ENCODE data around the gene SORL1. TPM values are rescaled to one million over a fixed set of nuclear protein-coding genes. Genes with fewer than 3 reads are reported as not detected.

SORL1 gene
- total RNA-seq, 4 donors from 2014 or later: 3.0 to 12.3 (median 8.1) TPM

DNA sequence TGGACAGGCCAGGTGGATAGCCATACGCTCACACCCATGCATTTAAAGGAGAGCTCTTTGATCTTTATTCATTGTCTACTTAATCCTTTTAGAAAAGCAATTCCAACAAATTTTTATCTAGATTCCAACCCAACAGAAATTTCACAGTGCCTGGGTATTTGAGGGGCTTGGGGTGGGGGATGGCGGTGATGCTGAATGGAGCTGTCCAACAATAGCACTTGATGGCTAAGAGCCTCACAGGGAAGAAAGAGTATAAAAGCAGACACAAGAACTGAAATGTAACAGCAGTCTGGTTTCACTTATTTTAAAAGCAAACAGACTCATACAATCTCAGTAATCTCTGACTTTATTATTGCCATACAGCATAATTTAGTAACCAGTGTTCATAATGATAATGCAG lies 102.4 kb downstream of the SORL1 start:
- TF ChIP-seq POLR2A (IDR thresholded peaks at IDR 0.05; ENCODE audit: low read depth) (no peak), EP300 (IDR thresholded peaks at IDR 0.05) (no peak), POLR2AphosphoS5 (IDR thresholded peaks at IDR 0.05) (no peak)
- TF ChIP-seq, protein P1, sequence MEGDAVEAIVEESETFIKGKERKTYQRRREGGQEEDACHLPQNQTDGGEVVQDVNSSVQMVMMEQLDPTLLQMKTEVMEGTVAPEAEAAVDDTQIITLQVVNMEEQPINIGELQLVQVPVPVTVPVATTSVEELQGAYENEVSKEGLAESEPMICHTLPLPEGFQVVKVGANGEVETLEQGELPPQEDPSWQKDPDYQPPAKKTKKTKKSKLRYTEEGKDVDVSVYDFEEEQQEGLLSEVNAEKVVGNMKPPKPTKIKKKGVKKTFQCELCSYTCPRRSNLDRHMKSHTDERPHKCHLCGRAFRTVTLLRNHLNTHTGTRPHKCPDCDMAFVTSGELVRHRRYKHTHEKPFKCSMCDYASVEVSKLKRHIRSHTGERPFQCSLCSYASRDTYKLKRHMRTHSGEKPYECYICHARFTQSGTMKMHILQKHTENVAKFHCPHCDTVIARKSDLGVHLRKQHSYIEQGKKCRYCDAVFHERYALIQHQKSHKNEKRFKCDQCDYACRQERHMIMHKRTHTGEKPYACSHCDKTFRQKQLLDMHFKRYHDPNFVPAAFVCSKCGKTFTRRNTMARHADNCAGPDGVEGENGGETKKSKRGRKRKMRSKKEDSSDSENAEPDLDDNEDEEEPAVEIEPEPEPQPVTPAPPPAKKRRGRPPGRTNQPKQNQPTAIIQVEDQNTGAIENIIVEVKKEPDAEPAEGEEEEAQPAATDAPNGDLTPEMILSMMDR (IDR thresholded peaks at IDR 0.05): no peak
- Histone ChIP-seq H3K9me3 (no peaks in the 10 kb centered on the region), H3K27me3 (no peaks in the 10 kb centered on the region), H3K27ac (replicated peaks in 1 of 4) (no peak overlapping the region), H3K4me1 (no peaks in the 10 kb centered on the region), H3K36me3 (peaks cover 0 to 36% (median 5%) of the 10 kb centered on the region in 4 donors), H3K4me3 (no peak overlapping the region)
- 88% methylated on average over 2 of the region's 2 CpGs for WGBS
- DNase-seq (ENCODE audit: extremely low spot score): no peak
- intact Hi-C loops (cut with DNase I): no loop called here

DNA sequence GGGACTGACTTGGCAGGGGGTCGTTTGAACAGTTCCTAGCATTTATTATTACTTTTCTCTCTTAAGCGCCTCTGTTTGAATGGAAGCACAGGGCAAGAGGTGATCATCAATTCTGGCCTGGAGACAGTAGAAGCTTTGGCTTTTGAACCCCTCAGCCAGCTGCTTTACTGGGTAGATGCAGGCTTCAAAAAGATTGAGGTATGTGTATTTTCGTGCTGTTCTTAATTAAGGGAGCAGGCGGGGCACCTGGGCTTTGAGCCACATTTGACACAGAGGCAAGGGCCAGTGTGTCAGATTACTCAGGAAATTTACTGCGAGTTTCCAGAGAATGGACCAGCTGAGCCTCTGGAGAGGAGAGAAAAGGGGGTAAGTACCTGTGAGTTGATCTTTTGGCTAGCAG lies 103.0 kb downstream of the SORL1 start:
- Histone ChIP-seq H3K27ac (replicated peaks in 1 of 4) (no peak overlapping the region), H3K4me3 (no peak overlapping the region), H3K36me3 (peaks cover 0 to 41% (median 7%) of the 10 kb centered on the region in 4 donors), H3K4me1 (no peaks in the 10 kb centered on the region), H3K27me3 (no peaks in the 10 kb centered on the region), H3K9me3 (no peaks in the 10 kb centered on the region)
- intact Hi-C loops (cut with DNase I): no loop called here
- no peak for DNase-seq (ENCODE audit: extremely low spot score)
- no peak for TF ChIP-seq EP300 (IDR thresholded peaks at IDR 0.05)
- no peak for TF ChIP-seq POLR2AphosphoS5 (IDR thresholded peaks at IDR 0.05)
- TF ChIP-seq, protein P1 (IDR thresholded peaks at IDR 0.05): no peak
- TF ChIP-seq POLR2A (IDR thresholded peaks at IDR 0.05; ENCODE audit: low read depth): no peak
- 48% methylated on average over 5 of the region's 5 CpGs for WGBS

DNA sequence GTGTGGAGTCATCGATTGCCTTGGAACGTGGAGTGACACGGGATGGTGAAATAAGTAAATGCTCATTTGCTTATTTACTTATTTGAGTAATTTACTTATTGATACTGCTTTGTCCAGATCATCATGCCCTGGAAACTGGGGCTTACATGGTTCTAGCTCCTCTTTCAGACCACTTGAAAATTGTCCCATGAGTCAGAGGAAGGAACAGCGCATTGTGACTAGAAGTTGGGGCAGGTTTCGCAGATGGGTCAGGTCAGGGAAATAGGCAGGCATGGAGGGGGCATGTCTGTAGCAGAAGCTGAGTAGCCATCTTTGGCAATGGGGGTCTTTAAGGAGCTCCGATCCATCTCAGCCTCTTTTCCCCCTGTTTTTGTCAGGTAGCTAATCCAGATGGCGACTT lies 104.8 kb downstream of the SORL1 start:
- H3K4me1 ChIP-seq: no peaks in the 10 kb centered on the region
- 98% methylated on average over 7 of the region's 7 CpGs for WGBS
- no peak for DNase-seq (ENCODE audit: extremely low spot score)
- intact Hi-C loops (cut with DNase I): no loop called here
- H3K36me3 ChIP-seq: peaks cover 0 to 46% (median 7%) of the 10 kb centered on the region in 4 donors
- H3K27me3 ChIP-seq: no peaks in the 10 kb centered on the region
- H3K4me3 ChIP-seq: no peak overlapping the region
- TF ChIP-seq EP300 (IDR thresholded peaks at IDR 0.05) (no peak), POLR2AphosphoS5 (IDR thresholded peaks at IDR 0.05) (no peak)
- TF ChIP-seq, protein P1 (IDR thresholded peaks at IDR 0.05): no peak
- no peak overlapping the region for H3K27ac ChIP-seq (replicated peaks in 1 of 4)
- H3K9me3 ChIP-seq: no peaks in the 10 kb centered on the region

DNA sequence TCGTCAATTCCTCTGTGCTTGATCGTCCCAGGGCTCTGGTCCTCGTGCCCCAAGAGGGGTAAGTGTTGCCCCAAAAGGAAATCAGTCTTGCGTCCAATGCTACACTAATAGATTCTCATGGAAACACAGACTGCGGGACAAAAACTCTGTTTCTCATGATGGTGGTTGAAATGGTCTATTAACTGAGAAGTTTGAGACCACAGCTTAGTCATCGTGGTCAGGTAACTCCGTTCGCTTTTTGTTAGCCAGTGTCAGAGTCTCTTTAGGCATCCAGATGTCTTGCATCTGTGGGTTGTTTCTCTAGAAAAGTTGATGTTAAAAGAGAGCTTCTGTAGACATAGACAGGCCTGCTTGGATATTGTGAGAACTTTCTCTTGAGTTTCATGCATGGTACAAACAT lies 105.2 kb downstream of the SORL1 start:
- Histone ChIP-seq H3K27me3 (no peaks in the 10 kb centered on the region), H3K4me3 (no peak overlapping the region), H3K4me1 (no peaks in the 10 kb centered on the region), H3K27ac (replicated peaks in 1 of 4) (no peak overlapping the region), H3K36me3 (peaks cover 0 to 46% (median 7%) of the 10 kb centered on the region in 4 donors), H3K9me3 (no peaks in the 10 kb centered on the region)
- no peak for DNase-seq (ENCODE audit: extremely low spot score)
- intact Hi-C loops (cut with DNase I): no loop called here
- 88% methylated on average over 8 of the region's 8 CpGs for WGBS
- TF ChIP-seq EP300 (IDR thresholded peaks at IDR 0.05) (no peak), POLR2AphosphoS5 (IDR thresholded peaks at IDR 0.05) (no peak), POLR2A (IDR thresholded peaks at IDR 0.05; ENCODE audit: low read depth) (no peak)

- intact Hi-C loops (cut with DNase I): no loop called here
- Histone ChIP-seq H3K4me1 (no peaks in the 10 kb centered on the region), H3K9me3 (no peaks in the 10 kb centered on the region), H3K27me3 (no peaks in the 10 kb centered on the region), H3K27ac (replicated peaks in 1 of 4) (no peak overlapping the region), H3K36me3 (peaks cover 0 to 46% (median 7%) of the 10 kb centered on the region in 4 donors), H3K4me3 (no peak overlapping the region)
- WGBS: 91% methylated on average over 6 of the region's 6 CpGs
- TF ChIP-seq EP300 (IDR thresholded peaks at IDR 0.05) (no peak), POLR2A (IDR thresholded peaks at IDR 0.05; ENCODE audit: low read depth) (no peak), POLR2AphosphoS5 (IDR thresholded peaks at IDR 0.05) (no peak)
- TF ChIP-seq, protein P1 (IDR thresholded peaks at IDR 0.05): no peak
- no peak for DNase-seq (ENCODE audit: extremely low spot score)
Measured at GRCh38 chr11:121559606-121560200, 107.6 kb downstream of the SORL1 start.
